Measurements from ENCODE around the gene SND1.

SND1 gene

DNA sequence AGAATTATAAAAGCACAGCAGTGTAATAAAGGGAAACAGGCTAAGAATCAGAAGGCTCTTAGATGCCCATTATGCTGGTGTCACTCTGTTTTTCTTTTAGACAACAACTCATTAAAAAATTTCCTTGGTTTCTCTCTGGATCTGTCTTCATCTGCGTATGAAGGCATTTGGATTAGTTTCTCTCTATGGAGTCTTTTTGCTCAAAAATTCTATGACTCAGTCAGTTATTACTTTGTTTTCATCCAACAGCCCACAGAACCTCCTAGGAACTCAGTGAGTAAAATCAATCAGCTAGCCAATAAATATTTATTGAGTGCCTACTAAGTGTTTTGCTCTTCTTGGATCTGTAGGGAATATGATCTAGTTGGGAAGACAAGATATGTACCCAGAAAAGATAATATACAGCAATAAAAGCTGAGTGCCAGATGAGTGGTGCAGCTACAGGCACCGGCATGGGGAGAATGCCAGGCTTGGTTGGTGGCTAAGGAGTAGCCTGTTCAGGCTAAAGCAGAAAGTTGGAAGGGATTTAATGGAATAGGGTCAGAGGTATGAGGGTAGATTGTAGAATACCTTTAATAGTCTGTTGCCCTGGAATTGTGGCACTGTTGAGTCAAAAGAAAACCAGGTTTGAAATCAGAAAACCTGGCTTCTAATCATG, 223.1 kb downstream of the SND1 start:
- no peak for FAIRE-seq

- no peak for FAIRE-seq
Observed at GRCh38 chr7:127876393-127876792, 224.4 kb downstream of the SND1 start.

GRCh38 chr7:127877951-127878350, 226.0 kb downstream of the SND1 start:
- no peak for FAIRE-seq

DNA sequence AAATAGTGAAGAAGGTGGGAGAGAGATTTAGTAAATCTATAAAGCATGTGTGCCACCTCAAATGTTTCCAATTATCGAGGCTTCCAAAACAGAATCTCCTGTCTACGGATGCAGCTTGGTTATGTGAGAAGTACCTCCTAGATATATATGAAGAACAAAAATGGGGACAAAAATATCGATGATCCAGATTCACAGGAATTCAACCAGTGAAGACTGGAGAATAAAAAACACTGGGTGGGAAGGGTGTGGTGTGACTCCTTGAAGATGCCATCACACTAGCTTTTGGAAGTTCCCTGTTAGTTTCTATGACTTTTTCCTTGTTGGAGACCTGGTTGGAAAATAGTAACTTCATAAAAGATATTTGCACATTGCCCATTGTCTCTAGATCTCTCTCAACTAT, 226.8 kb downstream of the SND1 start:
- no peak for FAIRE-seq

DNA sequence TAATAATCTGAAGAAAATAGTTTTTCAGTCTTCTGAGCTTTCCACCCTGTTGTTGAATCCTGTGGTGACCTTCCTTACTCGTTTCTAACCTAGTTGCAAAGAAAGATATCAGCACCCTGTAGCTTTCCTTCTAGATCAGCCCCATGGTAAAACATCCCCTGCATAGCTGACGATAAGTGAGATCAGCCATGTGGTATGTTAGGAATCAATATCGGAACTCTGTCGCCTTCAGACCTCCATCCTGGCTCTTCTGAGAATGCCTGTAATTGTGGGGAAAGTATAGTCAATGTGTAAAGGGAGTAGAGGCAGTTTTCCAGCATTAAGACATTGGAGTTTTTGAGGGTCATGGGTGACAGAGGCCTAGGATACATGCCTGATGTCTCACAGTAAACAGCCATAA, 227.4 kb downstream of the SND1 start:
- no peak for FAIRE-seq

GRCh38 chr7:127879942-127880341, 227.9 kb downstream of the SND1 start:
- no peak for FAIRE-seq

- FAIRE-seq = no peak
Observed at GRCh38 chr7:127880454-127880853, 228.5 kb downstream of the SND1 start.

DNA sequence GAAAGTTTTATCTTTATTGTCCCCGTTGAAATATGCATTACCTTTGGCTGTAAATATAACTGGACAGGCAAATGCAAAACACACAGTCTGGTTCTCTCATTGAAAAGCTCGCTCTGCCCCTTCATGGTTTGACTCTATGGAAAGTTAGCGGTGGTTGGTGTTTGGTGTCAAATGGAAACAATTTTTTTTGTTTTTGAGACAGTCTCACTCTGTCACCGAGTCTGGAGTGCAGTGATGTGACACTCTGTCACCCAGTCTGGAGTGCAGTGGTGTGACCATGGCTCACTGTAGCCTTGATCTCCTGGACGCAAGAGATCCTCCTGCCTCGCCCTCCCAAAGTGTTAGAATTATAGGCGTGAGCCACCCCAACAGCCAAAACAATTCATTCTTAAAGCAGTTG, 229.6 kb downstream of the SND1 start:
- no peak for FAIRE-seq

DNA sequence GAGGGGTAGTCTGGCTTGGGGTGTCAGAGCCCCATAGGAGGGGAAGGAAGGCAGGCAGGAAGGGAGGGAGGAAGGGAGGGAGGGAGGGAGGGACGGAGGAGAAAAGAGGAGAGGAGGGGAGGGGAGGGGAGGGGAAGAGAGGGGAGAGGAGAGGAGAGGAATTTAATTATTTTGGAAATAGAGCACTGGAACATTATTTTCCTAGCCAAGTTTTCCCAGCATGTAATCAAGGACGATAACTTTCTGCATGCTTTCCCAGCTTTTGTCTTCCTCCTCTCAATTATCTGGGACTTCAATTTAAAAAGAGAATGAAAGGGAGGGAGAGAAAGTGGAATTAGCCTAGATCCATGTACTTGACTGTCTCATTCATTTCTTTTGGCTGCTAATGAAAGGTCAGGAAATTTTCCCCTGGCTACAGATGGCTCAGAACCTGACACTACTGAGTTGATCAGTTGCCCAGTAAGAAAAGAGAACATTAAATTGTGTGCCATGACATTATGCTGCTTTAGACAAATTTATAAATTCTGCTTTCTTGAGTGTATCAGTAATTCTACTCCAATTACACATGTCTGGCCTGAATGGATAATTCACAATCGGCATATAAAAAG, 230.4 kb downstream of the SND1 start:
- no peak for FAIRE-seq

- no peak for FAIRE-seq
Observed at GRCh38 chr7:127884066-127884559, 232.1 kb downstream of the SND1 start.

DNA sequence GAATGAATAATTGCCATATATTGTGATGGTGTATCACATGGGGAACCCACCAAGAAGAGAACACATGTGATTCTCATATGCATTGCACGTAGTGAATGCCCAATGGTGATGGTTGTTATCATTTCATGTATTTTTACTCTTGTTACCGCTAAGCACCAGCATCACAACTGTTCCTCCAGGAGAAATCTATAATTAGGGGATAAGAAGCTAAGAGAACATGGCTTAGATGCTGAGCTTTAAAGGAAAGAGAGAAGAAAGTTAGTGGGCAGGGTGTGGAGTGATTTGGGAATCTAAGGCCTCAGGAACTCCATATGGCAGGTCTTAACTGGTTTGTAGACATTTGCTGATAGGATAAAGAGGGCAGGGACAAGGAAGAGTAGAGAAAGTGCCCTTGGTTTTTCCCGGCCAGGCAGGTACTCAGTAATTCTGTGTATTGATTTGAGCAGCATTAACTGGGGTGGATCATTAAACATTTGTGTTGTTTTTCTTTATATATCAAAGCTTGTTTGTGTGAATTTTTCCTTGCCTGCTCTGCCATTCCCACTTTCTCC, 233.3 kb downstream of the SND1 start:
- no peak for FAIRE-seq

DNA sequence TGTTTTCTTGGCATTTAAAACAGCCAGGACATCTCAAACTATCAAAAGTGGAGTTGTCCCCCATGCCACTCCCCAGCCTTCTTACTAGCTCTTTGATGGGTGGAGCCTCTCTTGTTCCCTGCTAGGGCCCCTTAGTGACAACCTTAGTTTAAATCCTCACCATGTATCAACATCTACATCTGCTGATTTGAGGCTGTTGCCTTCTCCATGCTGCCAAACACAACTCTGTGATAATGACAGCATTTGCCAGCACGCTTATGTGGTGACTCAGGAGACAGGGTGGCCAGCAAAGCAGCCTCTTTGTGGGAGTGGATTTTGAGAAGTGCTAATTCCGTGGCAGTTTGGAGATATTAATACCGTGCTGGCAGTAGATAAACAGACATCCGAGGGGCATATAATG, 233.8 kb downstream of the SND1 start:
- no peak for FAIRE-seq

GRCh38 chr7:127886248-127886647, 234.3 kb downstream of the SND1 start:
- FAIRE-seq = no peak

DNA sequence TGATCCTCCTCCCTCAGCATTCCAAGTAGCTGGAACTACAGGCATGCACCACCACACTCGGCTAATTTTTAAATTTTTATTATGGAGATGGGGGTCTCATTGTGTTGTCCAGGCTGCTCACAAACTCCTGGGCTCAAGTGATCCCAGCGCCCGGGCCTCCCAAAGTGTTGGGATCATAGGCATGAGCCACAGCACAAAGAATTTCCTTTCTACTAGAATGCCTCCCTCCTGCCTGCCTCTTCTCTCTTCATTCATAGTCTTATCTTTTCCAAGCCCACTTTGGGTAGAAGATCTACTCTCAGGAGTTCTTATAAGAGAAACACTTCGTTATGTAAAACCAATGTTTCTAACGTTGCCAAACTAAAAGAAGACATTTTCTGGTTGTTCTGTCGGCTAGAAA, 235.1 kb downstream of the SND1 start:
- FAIRE-seq = no peak

DNA sequence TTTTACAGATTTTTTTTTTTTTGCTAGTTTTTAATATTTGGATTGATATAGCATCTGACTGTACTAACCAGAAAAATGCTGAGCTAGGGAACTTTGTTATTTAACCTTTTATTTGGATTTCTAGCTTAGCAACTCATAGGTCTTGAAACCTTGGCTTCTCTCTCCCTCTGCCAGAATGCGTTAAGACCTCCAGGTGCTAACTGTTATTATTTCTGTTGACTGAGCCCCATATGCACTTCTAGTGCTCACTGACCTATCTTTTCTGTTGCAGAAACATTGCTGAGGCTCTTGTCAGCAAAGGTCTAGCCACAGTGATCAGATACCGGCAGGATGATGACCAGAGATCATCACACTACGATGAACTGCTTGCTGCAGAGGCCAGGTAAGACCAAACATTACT, 235.6 kb downstream of the SND1 start:
- no peak for FAIRE-seq

- FAIRE-seq = no peak
Observed at GRCh38 chr7:127888411-127888810, 236.4 kb downstream of the SND1 start.

GRCh38 chr7:127888825-127889224, 236.8 kb downstream of the SND1 start:
- no peak for FAIRE-seq

GRCh38 chr7:127889677-127890076, 237.7 kb downstream of the SND1 start:
- FAIRE-seq = no peak

DNA sequence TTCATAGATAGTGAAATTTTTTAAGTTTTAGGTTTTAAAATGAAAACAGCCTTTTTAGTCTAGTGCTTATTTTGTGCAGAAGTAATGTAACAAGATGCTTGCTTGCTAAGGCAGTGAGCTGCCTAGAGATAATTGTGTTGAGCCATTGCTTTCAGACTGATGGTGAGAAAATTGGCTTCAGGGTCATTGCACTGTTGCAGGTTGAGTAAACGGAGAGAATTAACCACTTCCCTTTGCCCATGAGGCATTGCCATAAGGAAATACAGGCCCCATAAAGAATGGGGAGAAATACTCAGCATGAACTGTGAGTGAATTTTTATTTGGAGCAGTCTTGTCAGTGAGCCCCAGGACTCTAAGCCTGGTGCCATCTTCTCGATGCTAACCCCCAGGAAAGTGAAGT, 238.7 kb downstream of the SND1 start:
- no peak for FAIRE-seq

- no peak for FAIRE-seq
Observed at GRCh38 chr7:127891144-127891543, 239.2 kb downstream of the SND1 start.

DNA sequence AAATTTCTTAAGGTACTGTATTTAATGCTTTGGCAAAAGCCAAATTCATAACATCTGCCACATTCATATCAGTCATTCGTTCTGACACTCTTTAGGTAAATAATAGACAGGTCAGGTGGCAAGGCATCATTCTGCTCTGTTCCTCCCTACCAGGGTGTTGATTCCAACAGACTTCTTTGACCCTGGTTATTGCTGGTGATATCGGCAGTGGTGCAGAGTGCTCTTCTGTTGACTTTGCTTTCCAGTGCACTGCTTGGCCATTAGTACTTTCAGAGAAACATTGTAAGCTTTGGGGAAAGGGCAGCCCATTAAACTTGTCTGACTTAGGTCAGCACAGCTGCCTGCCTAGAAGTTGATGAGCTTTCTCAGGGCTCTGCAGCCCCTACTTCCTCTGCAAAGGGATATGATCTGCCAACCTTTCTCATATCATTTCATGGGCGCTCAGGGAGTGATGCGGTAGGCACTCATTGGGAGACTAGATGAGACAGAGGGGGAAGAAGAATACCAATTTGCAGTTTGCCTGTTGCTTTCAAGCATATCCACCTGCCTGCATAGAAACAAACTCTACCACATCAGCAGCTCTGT, 240.0 kb downstream of the SND1 start:
- FAIRE-seq = no peak

DNA sequence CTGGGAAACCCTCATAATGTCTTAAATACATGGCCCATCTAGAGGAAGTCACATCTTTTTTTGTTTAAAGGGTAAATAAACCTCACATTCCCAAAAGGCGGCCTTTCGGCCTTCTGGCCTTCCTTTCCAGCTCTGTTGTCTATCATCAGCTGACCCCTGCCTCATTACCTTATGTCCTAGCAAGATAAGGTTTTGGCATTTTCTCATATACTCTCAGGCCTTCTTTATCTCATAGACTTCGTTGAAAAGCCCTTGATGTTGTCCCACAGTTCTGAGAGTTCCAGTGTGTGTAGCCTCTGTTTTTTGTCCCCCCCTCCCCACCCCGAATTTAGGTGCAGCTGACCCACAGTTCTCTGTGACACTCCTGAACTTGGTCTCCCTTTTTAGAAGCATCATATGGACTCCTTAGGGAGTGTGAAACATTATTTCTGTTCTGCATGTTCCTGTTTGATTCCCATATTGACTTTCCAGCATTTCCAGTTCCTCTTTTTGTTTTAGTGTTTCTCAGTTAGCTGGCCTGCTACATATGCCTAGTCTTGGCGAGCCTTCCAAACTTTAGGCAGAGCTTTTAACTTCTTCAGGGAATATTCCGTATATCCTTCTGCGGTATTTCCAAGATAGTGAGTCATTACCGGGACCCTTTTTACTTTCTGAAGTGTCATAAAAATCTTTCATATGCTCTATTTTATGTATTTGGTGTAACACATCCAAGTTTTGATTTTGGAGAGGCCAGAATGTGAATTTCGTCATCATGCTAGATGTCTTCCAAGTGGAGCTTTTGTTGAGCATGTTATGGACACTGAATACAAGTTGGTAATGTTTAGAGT, 240.7 kb downstream of the SND1 start:
- no peak for FAIRE-seq

GRCh38 chr7:127893547-127893946, 241.6 kb downstream of the SND1 start:
- FAIRE-seq = no peak
